Gastroesophageal sphincter (tissue), 3 donors: ENCODE results near the gene NCKIPSD.

Experiments used
- CTCF ChIP-seq, 4 experiments: fragments of 200-600 bp in 2 of 4; fragments of 450-650 bp in 2 of 4; sonication (generic) in 1 of 4; IDR thresholded peaks; one replicate each; pipeline ENCODE4 v1.5.1; 2017 to 2019; ENCODE audit warnings: antibody characterized with exemption in 4 of 4, mild to moderate bottlenecking in 2 of 4, moderate library complexity in 2 of 4
- EP300 ChIP-seq: sonication (generic); formaldehyde crosslinking; IDR thresholded peaks from one replicate; pipeline ENCODE4 v1.6.1; 2017; ENCODE audit warnings: antibody characterized with exemption, mild to moderate bottlenecking
- POLR2A ChIP-seq, 2 donors: fragments of 450-650 bp; IDR thresholded peaks; one replicate each; pipeline ENCODE4 v1.6.1; 2017; ENCODE audit warnings: antibody characterized with exemption in 2 of 2, mild to moderate bottlenecking in 2 of 2, moderate library complexity in 1 of 2
- POLR2AphosphoS5 ChIP-seq: sonication (generic); formaldehyde crosslinking; IDR thresholded peaks from one replicate; pipeline ENCODE4 v1.6.1; 2017; ENCODE audit warnings: antibody characterized with exemption

- TF ChIP-seq CTCF (IDR thresholded peaks at IDR 0.05), result no peak
- TF ChIP-seq EP300, result no peak
- TF ChIP-seq POLR2A (IDR thresholded peaks at IDR 0.05), result no peak
- TF ChIP-seq POLR2AphosphoS5, result no peak
These were observed 4.7 kb downstream of the NCKIPSD start for GRCh38 chr3:48680811-48681540.
